ENCODE measurements around the gene SLC37A4. TPM values are rescaled to one million over a fixed set of nuclear protein-coding genes. Genes with fewer than 3 reads are reported as not detected.
A peak's percentile ranks its signal among the peaks of the same experiment; 100 is the strongest.

SLC37A4 gene
- total and polyA plus RNA-seq, 2 of the 13 experiments (the other 11 are each of a cell fraction or from before 2014, with no cell fraction given) = 43.0 to 56.1 TPM

GRCh38 chr11:119030329-119031047 is at the start of gene SLC37A4 (continued):
- TF ChIP-seq PPARG (CRISPR knock-in tag; conservative IDR thresholded peaks at IDR 0.05) (0 out of 2 replicates have a peak, but pooled peaks have one; percentile 54), ZNF567 (CRISPR knock-in tag; IDR thresholded peaks at IDR 0.05; ENCODE audit: borderline replicate concordance) (0 out of 2 replicates have a peak, but pooled peaks have one; percentile 17), POLR2G (IDR thresholded peaks at IDR 0.05; ENCODE audit: low read depth, low read length) (peak; percentile 40; the same call in 1 of the 2 replicates), ZNF704 (CRISPR knock-in tag; IDR thresholded peaks at IDR 0.05; ENCODE audit: borderline replicate concordance) (0 out of 2 replicates have a peak, but pooled peaks have one; percentile 36), GPN1 (CRISPR knock-in tag; IDR thresholded peaks at IDR 0.05; ENCODE audit: borderline replicate concordance) (no peak), HOXA3 (CRISPR knock-in tag; IDR thresholded peaks at IDR 0.05) (peak; percentile 84; the same call in 1 of the 2 replicates), KDM1A (CRISPR knock-in tag; IDR thresholded peaks at IDR 0.05) (no peak), ZNF430 (CRISPR knock-in tag; IDR thresholded peaks at IDR 0.05) (peak; percentile 76; the same call in 1 of the 2 replicates), E2F1 (CRISPR knock-in tag; IDR thresholded peaks at IDR 0.05) (no peak; the same call in 1 of the 2 replicates), ZNF609 (CRISPR knock-in tag; IDR thresholded peaks at IDR 0.05; ENCODE audit: borderline replicate concordance) (peak; percentile 67), SP2 (CRISPR knock-in tag; IDR thresholded peaks at IDR 0.05) (peak; percentile 46; the same call in 1 of the 2 replicates), RBM22 (optimal IDR thresholded peaks at IDR 0.05; ENCODE audit: low read length) (peak; percentile 30), ZNF230 (CRISPR knock-in tag; IDR thresholded peaks at IDR 0.05) (peak; percentile 27; the same call in 1 of the 2 replicates), REPIN1 (CRISPR knock-in tag; IDR thresholded peaks at IDR 0.05; ENCODE audit: borderline replicate concordance, low read depth) (peak; percentile 92), MXI1 (IDR thresholded peaks at IDR 0.05; ENCODE audit: borderline replicate concordance, low read depth, low read length) (peak; percentile 94; the same call in 2 of the 3 replicates), RERE (CRISPR knock-in tag; IDR thresholded peaks at IDR 0.05; ENCODE audit: low read depth) (no peak)

Measured in HepG2 (cell line).